ENCODE data around the gene INHBE. TPM values are rescaled to one million over a fixed set of nuclear protein-coding genes. Genes with fewer than 3 reads are reported as not detected.
A peak's percentile ranks its signal among the peaks of the same experiment; 100 is the strongest.
"Not testable (repeated sequence)": the region's sequence is repeated elsewhere in the genome, so short reads cannot be mapped to it uniquely, and the experiment has no call there.

INHBE gene
- total RNA-seq, 1 donor from 2014 or later, result not detected

DNA sequence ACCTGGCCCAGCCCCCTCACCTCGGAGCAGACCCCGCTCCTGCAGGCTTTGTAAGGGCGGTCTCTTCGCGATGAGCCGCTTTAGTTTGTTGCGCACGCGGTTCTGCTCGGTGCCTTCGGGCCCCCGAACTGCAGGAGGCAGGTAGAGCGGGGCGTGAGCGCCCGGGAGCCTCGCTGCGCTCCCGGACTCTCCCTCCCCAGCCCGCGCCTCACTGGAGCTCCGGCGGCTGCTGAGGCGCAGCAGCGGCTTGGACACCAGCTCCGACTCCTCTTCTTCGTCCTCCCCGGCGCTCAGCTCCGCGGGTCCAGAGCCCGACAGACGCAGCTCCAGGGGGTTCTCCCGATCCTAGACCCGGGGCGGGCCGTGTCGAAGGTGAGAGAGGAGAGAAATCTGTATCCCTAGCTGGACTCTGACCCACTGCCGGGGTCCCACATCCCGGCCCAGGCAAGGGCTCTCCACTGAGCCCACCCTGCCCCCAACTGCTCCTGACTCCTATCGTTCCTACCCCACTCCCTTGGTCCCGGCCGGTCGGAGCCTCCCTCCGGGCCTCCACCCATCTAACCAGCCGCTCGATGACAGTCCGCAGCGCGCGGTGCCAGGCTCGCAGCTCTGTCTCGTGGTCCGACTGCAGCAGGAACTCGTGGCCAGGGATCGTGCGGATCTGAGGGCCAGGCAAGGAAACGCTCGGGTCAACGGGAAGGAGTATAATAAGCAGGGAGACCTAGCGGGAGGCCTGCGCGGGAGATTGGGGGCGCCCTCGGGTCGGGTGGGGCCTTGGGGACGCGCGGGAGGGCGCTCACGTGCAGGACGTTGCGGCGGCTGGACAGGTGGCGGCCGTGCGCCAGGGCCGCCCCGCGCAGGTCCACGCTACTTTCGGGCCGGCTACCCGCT is 20.4 kb downstream of the INHBE start:
- DNase-seq (ENCODE audit: low read depth in 2 of 2), result peak; percentile 43 to 45

DNA sequence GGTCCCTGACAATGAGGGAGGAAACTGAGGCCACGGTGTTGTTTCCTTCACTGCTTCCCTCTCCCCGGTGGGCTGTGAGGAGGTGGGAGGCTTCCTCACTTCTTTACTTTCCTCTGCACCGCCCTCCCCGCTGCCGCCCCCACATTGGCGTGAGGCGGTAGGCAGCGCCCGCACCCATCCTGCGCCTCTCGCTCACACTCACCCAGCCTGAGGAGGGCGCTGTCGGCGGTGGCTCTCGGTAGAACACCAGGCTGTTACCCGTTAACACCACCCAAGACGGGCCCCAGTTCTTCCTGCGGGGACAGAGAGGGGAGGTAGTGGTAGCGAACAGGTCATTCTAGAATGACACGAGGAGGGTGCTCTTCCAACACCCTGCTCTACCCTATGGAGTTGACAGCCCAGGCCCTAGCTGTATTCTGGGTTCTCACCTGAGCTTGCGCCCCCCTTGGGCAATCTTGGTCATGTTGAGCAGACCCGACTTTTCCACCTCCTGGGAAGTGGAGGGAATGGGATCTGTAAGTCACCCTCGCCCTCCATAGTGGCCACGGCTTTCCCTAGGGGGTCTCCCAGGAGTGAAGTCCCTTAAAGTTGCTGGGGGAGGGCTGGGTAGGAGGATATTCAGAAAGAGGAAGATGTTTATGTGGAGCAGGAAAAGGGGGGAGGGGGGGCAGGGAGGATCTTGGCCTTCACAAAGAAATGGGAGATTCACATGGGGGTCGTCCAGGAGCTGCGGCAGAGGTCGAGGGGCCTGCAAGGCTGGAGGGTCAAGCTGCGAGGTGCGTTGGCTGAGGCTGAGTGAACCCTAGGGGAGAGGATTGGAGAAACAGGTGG is 21.3 kb downstream of the INHBE start:
- DNase-seq (ENCODE audit: low read depth in 2 of 2), result no peak

DNA sequence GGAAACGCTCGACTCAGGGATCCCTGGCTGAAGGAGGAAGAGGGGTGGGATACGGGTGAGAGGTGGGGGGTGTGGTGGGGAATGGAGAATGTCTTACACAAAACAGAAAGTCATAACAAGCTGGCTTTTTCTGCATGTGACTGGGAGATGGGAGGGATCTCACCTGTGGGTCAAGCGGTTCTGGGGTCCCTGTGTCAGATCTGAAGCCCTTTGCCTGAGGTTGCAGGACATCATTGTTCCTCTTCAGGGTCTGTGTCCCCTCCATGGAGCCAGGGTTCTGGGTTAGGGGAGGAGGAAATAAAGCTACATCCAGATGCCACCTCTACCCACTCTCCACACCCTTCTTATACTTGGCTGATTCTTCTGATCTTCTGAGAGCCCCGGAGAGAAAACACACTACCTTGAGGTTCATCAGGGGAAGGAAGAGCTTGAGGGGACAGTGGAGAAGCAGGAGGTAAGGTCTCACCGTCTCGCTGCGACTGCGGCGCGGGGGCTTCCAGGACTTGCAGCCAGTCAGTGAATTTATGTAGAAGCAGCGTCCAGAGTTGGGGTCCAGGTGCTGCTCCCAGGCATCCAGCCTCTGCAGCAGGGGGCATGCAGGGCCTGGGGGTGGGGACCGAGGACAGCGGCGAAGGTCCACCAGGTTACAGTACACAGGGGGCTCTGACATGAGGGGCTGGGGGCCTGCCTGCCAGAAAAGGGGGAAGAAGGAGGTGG is 22.0 kb downstream of the INHBE start:
- DNase-seq (ENCODE audit: low read depth in 2 of 2), result no peak

DNA sequence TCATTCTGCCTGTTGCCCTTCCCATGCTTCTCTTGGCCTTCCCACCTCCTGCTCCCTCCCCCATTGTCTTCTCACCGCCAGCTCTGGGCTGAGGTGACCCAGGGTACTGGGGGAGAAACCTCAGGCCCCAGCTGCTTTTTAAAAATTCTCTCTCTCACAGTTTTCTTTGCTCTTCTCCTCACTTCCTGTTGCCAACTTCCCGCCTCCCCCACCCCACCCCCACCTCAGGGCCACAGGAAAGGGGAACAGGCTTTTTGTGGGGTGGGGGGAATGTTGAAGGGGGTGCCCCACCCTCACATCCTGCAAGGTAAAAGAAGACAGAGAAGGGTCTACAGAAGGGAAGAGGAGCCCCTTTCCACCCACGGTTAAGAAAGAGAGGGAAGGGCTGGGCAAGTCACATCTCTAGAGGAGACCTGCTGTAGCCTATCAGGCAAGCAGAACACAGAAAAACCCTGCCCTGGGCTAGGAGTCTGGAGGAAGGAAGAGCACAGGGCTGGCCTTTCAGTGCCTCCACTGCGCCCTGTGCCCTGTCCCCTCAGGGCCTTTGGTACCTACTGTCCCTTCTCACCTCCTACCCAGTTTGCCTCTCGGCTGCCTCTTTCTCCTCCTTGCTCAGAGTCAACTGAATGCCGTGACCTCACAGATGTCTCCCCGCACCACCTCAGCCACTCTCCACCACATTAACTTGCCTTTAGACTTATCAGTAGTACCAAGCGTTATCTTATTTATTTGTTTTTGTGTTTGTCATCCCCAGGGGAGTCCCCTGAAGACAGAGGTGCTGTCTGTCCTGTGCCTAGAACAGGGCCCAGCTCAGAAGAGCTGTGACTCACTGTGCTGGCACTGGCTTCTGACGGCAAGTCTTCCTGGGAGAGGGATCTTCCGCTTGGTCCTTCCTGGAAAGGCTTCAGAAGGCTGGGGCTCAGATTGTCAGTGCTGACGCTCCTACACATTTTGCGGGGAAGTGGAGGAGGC is 22.9 kb downstream of the INHBE start:
- peak in 1 of 2 donors; percentile 44 for DNase-seq (ENCODE audit: low read depth in 2 of 2)

DNA sequence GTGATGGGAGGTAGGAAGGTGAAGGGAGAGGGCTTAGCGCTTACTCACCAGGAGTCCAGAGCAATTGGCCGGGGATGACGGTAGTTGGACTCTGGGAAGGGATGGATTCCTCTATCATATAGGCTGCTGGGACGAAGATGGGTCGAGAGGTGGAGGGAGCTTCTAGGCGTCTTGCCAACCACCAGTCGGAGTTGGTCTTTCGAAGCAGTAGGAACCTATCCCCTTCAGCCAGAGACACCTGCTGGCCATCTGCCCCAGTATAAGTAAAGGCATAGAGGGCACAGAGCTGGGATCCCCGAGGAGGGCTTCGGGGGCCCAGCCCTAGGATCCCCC is 23.9 kb downstream of the INHBE start:
- DNase-seq (ENCODE audit: low read depth in 2 of 2), result no peak

DNA sequence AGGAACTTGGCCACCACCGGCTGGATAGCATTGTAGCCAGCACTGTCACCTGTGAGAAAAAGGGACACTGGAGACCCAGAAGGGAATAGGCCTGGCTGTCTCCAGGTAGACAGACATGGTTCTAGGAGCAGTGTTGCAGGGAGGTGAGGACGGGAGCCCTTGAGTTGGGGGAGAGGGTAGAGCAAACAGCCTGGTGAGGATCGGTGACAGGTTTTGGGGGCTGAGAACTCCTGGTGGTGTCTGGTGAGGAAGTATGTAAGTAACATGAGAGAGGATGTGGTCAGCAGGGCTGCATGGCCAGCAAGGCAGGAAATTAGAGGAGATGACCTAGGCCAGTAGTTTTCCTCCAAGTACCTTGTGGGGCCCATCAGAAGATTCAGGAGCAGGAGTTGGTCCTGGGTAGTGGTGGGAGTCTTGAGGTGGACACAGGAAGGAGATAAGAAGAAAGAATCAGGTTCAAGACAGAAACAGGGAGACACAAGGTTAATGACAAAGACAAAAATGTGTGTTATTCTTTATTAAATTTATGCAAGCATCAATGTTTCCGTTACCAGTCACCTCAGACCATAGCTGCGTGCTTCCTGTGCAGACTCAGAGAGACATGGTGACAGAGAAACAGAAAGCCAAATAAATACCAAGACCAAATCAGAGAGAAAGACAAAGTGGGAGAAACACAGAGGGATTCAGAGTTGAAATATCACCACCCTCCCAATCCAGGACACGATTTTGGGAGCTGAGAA is 24.4 kb downstream of the INHBE start, which contains the start of gene ARHGAP9:
ARHGAP9 (minus strand) TSS at position 491 of the 740 bp plus-strand sequence; CDS start at position 31, 460 bp downstream.
- DNase-seq (ENCODE audit: low read depth in 2 of 2), result peak; percentile 62 to 77

DNA sequence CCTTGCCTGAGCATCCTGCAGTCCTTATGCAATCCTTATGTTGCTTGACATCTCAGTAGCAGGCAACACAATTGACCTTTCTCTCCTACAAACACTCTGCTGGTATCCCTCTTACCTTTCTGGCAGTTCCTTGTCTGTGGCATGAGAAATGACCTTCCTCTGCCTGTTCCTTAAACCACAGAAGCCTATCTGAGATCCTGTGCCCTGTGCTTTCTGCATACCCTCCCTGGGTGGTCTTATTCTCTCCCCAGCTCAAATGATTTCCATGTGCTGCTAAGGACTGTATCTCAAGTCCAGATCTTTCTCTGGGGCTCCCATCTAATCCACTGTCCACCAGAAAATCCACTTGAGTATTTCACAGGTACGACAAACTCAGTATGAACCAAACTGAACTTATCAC is 26.6 kb downstream of the INHBE start:
- no peak for DNase-seq (ENCODE audit: low read depth in 2 of 2)

DNA sequence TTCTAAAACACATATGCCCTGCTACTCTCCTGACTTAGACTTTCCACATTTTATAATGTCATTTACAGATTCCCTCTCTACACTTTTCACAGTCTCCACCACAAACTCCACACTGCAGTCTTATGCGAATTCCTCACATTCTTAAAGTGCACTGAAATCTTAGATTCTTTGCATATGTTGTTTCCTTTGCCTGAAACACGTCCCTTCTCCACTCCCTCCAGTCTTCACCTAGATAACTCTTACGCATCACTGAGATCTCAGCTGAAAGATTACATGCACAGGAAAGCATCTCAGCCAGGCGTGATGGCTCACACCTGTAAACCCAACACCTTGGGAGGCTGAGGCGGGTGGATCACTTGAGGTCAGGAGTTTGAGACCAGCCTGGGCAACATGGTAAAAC is 28.4 kb downstream of the INHBE start:
- no peak for DNase-seq (ENCODE audit: low read depth in 2 of 2)

DNA sequence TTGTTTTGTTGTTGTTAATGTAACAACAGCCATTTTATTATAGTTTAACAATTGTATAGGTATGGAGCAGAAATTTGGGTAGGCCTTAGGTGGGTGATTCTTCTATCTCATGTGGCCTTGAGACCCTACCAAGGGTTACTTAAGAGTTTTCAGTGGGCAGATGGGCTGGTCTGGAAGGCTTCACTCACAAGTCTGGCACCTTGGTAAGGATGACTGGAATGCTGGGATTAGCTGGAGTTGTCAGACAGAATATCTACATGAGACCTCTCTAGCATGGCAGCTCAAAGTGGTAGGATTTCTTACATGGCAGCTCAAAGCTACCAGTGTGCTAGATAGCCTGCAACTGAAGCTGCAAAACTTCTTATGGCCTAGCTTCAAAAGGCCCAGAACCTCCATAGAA is 30.6 kb downstream of the INHBE start:
- DNase-seq (ENCODE audit: low read depth in 2 of 2), result no peak

DNA sequence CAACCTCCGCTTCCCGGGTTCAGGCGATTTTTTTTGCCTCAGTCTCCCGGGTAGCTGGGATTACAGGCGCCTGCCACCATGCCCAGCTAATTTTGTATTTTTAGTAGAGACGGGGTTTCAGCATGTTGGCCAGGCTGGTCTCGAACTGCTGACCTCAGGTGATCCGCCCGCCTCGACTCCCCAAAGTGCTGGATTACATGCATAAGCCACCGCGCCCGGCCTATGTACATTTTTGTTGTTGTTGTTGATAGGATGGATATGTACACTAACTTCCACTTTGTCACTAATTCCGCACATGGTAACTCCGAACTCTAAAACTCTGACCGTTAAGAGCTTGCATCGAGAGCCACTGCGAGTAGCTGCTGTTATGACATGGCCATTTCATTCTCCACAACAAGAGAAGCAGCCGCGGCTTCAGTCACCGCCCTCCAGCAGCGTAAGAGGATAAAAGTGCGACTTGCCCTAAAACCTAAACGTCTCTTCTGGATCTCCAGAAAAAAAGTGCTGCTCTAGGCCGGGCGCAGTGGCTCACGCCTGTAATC is 32.0 kb downstream of the INHBE start:
- peak in 1 of 2 donors; percentile 15 for DNase-seq (ENCODE audit: low read depth in 2 of 2)

DNA sequence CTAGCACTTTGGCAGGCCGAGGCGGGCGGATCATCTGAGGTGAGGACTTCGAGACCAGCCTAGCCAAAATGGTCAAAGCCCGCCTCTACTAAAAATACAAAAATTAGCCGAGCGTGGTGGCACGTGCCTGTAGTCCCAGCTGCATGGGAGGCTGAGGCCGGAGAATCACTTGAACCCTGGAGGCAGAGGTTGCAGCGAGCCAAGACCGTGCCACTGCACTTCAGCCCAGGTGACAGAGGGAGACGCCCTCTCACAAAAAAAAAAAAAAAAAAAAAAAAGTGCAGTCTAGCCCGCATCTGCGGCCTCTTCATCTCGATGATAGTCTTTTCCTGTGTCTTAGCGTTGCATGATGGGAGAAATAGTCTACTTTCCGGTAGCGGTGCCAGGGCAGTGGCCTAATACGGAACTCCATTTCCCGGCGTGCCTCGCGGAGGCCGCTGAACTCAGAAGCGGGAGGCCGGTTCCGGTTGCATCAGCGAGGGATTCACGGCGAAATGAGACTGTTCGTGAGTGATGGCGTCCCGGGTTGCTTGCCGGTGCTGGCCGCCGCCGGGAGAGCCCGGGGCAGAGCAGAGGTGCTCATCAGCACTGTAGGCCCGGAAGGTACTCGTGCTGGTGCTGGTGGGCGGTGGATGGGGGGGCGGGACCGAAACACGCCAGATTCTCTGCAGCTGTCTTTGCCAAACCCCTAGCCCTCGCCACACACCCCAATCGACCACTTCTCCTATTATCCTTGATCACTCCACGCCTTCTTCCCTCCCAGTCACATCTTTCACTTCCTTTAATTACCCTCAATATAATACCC is 32.7 kb downstream of the INHBE start, which contains the start of gene MARS1:
MARS1 (plus strand) TSS at position 472 of the 805 bp plus-strand sequence; CDS start at position 495, 23 bp downstream.
- DNase-seq (ENCODE audit: low read depth in 2 of 2), result peak; percentile 94 to 97

DNA sequence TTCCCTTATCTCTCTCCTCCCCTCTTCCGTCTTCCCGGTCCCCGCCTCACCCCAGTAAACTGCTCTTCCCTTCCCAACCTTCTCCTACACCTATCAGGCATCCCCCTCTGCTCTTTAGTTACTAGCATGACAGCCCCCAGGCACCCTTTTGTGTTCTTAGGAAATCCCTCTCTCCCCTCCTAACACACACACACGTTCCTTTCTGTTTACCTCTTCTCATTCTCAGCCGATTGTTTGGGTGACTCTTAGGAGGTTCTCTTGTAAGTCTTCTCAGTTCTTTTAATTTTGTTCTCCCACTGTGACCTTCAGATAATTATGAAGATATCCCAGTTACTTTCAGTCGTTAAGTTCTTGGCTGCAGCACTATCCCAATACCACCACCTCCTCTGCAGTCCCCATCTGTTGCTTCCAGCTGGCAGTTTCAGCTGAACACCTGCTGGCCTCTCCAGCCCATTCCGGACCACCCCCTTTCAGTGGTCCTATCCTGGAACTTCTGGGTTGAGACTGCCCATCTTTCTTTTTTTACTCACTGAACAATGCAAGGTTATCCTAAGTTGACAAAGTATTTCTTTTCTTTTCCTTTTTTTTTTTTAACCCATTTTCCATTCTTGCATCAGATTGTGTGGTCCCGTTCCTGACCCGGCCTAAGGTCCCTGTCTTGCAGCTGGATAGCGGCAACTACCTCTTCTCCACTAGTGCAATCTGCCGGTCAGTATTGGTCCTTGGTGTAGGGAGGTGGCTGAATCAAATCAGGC is 33.5 kb downstream of the INHBE start:
- peak in 1 of 2 donors; percentile 29 for DNase-seq (ENCODE audit: low read depth in 2 of 2)

DNA sequence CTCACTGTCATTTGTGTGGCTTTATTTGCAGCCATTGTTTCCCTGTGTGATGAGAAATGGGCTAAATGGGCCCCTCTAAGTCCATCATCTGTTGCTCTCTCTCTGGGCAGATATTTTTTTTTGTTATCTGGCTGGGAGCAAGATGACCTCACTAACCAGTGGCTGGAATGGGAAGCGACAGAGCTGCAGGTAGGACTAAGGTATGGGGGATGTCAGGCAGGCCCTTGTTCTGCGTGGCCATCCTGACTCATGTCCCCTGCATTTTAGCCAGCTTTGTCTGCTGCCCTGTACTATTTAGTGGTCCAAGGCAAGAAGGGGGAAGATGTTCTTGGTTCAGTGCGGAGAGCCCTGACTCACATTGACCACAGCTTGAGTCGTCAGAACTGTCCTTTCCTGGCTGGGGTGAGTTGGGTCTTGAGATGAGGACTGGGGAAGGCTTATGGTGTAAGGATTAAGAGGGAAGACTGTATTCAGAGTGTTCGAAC is 34.1 kb downstream of the INHBE start:
- no peak for DNase-seq (ENCODE audit: low read depth in 2 of 2)

DNA sequence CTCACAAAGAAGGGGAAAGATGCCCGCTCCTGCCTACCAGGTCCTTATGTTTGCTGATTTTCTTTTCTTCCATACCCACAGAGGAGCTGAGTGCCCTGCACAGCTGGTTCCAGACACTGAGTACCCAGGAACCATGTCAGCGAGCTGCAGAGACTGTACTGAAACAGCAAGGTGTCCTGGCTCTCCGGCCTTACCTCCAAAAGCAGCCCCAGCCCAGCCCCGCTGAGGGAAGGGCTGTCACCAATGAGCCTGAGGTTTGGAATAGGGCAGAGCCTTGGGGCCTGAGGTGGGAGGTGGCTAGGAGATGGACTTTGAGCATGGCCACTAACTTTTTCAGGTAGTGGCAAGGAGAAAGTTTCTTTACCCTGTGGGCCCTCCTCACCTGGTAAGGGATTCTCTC is 35.0 kb downstream of the INHBE start:
- no peak for DNase-seq (ENCODE audit: low read depth in 2 of 2)

DNA sequence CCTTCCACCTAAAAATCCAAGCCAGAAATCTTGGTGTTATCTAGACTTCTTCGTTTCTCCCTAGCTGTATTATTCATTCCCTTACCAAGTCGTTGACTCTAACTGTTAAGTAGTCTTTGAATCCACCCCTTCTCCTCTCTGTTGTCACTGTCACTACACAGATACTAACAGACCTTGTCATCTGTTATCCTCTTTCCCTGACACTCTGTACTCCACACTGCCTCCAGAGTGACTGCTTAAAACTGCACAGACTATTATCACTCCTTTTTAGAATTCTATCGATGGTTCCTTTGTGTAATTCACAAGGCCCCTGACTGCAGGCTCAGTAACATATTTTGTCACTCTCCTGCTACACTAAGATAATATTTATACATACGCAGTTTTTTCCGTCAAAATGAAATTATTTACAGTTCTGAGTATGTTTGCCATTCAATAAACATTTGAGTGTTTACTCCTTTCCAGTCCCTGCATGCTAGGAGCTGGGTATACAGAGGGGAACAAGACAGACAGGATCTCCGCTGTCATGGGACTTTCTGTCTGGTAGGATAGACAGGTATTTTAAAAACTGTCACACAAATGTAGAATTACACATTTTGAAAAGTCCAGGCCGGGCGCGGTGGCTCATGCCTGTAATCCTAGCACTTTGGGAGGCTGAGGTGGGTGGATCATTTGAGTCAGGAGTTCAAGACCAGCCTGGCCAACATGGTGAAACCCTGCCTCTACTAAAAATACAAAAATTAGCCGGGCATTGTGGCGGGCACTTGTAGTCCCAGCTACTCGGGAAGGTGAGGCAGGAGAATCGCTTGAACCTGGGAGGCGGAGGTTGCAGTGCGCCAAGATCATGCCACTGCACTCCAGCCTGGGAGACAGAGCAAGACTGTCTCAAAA is 36.5 kb downstream of the INHBE start:
- peak in 1 of 2 donors; percentile 33 for DNase-seq (ENCODE audit: low read depth in 2 of 2)

DNA sequence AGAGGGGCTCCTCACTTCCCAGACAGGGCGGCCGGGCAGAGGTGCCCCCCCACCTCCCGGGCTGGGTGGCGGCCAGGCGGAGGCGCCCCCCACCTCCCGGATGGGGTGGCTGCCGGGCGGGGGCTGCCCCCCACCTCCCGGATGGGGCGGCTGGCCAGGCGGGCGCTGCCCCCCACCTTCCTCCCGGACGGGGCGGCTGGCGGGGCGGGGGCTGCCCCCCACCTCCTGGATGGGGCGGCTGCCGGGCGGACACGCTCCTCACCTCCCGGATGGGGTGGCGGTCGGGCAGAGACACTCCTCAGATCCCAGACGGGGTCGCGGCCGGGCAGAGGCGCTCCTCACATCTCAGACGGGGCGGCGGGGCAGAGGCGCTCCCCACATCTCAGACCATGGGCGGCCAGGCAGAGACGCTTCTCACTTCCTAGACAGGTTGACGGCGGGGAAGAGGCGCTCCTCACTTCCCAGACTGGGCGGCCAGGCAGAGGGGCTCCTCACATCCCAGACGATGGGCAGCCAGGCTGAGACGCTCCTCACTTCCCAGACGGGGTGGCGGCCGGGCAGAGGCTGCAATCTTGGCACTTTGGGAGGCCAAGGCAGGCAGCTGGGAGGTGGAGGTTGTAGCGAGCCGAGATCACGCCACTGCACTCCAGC is 40.1 kb downstream of the INHBE start:
- not testable (repeated sequence) for DNase-seq (ENCODE audit: low read depth in 2 of 2)
